HG03442 (cell line): ENCODE results near the gene GEMIN7.

ENCODE experiments used
- ATAC-seq: cut with Tn5 transposase; IDR thresholded peaks from one replicate; pipeline ENCODE4 v1.9.1; 2021; ENCODE audit warnings: mild to moderate bottlenecking, moderate library complexity; ENCODE audit not compliant: unreplicated experiment

The GEMIN7 gene

GRCh38 chr19:45059258-45059965 is 19.6 kb upstream of the GEMIN7 start:
- no peak for ATAC-seq

- no peak for ATAC-seq
Measured at GRCh38 chr19:45061965-45062364, 17.1 kb upstream of the GEMIN7 start.

GRCh38 chr19:45063851-45064801 is 14.9 kb upstream of the GEMIN7 start:
- no peak for ATAC-seq

GRCh38 chr19:45066921-45067661 is 12.0 kb upstream of the GEMIN7 start:
- no peak for ATAC-seq

GRCh38 chr19:45068041-45068440 is 11.0 kb upstream of the GEMIN7 start:
- no peak for ATAC-seq

GRCh38 chr19:45069056-45069455 is 10.0 kb upstream of the GEMIN7 start:
- no peak for ATAC-seq

GRCh38 chr19:45070214-45070613 is 8.8 kb upstream of the GEMIN7 start:
- no peak for ATAC-seq

- ATAC-seq: no peak
Measured at GRCh38 chr19:45070861-45071544, 8.1 kb upstream of the GEMIN7 start.

- ATAC-seq: no peak
Measured at GRCh38 chr19:45071545-45071938, 7.5 kb upstream of the GEMIN7 start.

- no peak for ATAC-seq
Measured at GRCh38 chr19:45071969-45072790, 6.9 kb upstream of the GEMIN7 start.

GRCh38 chr19:45074744-45075300 is 4.2 kb upstream of the GEMIN7 start:
- no peak for ATAC-seq

- peak; percentile 59 for ATAC-seq
Measured at GRCh38 chr19:45075301-45076028, 3.6 kb upstream of the GEMIN7 start.

- peak; percentile 44 for ATAC-seq
Measured at GRCh38 chr19:45076029-45076850, 2.8 kb upstream of the GEMIN7 start, which contains the start of gene ZNF296. Gene ZNF296 (minus strand): TSS chr19:45076478. CDS start chr19:45076373, 105 bp downstream.

GRCh38 chr19:45076851-45077730 is 2.0 kb upstream of the GEMIN7 start:
- no peak for ATAC-seq

- no peak for ATAC-seq
Measured at GRCh38 chr19:45078390-45079062, 534 bp upstream of the GEMIN7 start.

- ATAC-seq: no peak
Measured at GRCh38 chr19:45079911-45080370, 881 bp downstream of the GEMIN7 start.
